AG04449 (cell line): ENCODE measurements around the gene OR1I1.

Experiments
- CTCF ChIA-PET: fragments of 350-600 bp; formaldehyde crosslinking; extraction: SDS; loops from one replicate; lab custom pipeline; 2021; ENCODE audit warnings: antibody characterized with exemption; lab: Yijun Ruan, JAX
- POLR2A ChIA-PET: fragments of 400-600, 350-600 bp; formaldehyde crosslinking; extraction: SDS; loops from one replicate; lab custom pipeline; 2020; ENCODE audit warnings: antibody characterized with exemption, inconsistent platforms; lab: Yijun Ruan, JAX
- DNase-seq: peaks from one replicate; pipeline ENCODE4 v3.0.0-alpha.2; 2010; ENCODE audit warnings: low read depth, low spot score
- H3K4me3 ChIP-seq: 2 replicates; pipeline ENCODE4 v1.5.1; 2011; ENCODE audit warnings: low read depth, mild to moderate bottlenecking, control low read depth, low read length
- CTCF ChIP-seq: IDR thresholded peaks from one replicate; pipeline ENCODE4 v1.5.1; 2011; ENCODE audit warnings: mild to moderate bottlenecking, moderate library complexity, low read length, control low read depth, inconsistent platforms; ENCODE audit not compliant: insufficient read depth; ENCODE audit errors: missing control alignments

Gene OR1I1

GRCh38 chr19:15118248-15118647 is 36.2 kb downstream of the OR1I1 start:
- no peak for DNase-seq
- no peak overlapping the region for H3K4me3 ChIP-seq
- no peak for TF ChIP-seq CTCF
- CTCF ChIA-PET, result no interaction called here
- POLR2A ChIA-PET, result interaction anchor here (1.3 kb wide), 1 partner anchor 10 kb away, joined by 3 read pairs; no protein-coding TSS in a partner anchor

GRCh38 chr19:15118789-15119494 is 36.9 kb downstream of the OR1I1 start:
- TF ChIP-seq CTCF, result no peak
- ChIA-PET POLR2A (interaction anchor here (1.3 kb wide), 1 partner anchor 10 kb away, joined by 3 read pairs; no protein-coding TSS in a partner anchor), CTCF (no interaction called here)

GRCh38 chr19:15120135-15121026 is 38.4 kb downstream of the OR1I1 start:
- DNase-seq, result no peak
- no peak for TF ChIP-seq CTCF
- CTCF ChIA-PET, result interaction anchor here (1.1 kb wide), 1 partner anchor 19 kb away, joined by 3 read pairs; no protein-coding TSS in a partner anchor
- no peak overlapping the region for H3K4me3 ChIP-seq
- POLR2A ChIA-PET, result no interaction called here

More at GRCh38 chr19:15118789-15119494, 36.9 kb downstream of the OR1I1 start:
- H3K4me3 ChIP-seq, result no peak overlapping the region
- DNase-seq, result no peak

GRCh38 chr19:15122331-15123030 is 40.5 kb downstream of the OR1I1 start:
- ChIA-PET CTCF (interaction anchor here (0.6 to 1.6 kb wide), 4 partner anchors 15 to 54 kb away, joined by 3 to 4 read pairs (median 3); no protein-coding TSS in a partner anchor), POLR2A (no interaction called here)
- H3K4me3 ChIP-seq, result no peak overlapping the region
- TF ChIP-seq CTCF, result no peak
- no peak for DNase-seq

- ChIA-PET POLR2A (interaction anchor here (1.1 to 1.6 kb wide), 2 partner anchors 8 to 15 kb away, joined by 3 to 9 read pairs; no protein-coding TSS in a partner anchor), CTCF (interaction anchor here (0.6 to 2.2 kb wide), 6 partner anchors 9 to 53 kb away, joined by 3 to 10 read pairs (median 4); no protein-coding TSS in a partner anchor)
- no peak for TF ChIP-seq CTCF
- no peak for DNase-seq
- no peak overlapping the region for H3K4me3 ChIP-seq
These were observed 41.2 kb downstream of the OR1I1 start for GRCh38 chr19:15123031-15123890.
